OCI-M2 (cell line): ENCODE measurements around the gene HABP4.

Experiments
- DNase-seq: peaks from one replicate; lab custom pipeline; 2025; ENCODE audit not compliant: unreplicated experiment; lab: John Stamatoyannopoulos, UW

The HABP4 gene

GRCh38 chr9:96435345-96435744, 14.6 kb upstream of the HABP4 start:
- no peak for DNase-seq

GRCh38 chr9:96436063-96436455, 13.9 kb upstream of the HABP4 start:
- DNase-seq: no peak

- no peak for DNase-seq
Measured at GRCh38 chr9:96436456-96437126, 13.4 kb upstream of the HABP4 start.

GRCh38 chr9:96437454-96437853, 12.5 kb upstream of the HABP4 start:
- DNase-seq: no peak

- no peak for DNase-seq
Measured at GRCh38 chr9:96440671-96441199, 9.2 kb upstream of the HABP4 start.

GRCh38 chr9:96441798-96442445, 8.0 kb upstream of the HABP4 start:
- no peak for DNase-seq

- no peak for DNase-seq
Measured at GRCh38 chr9:96442491-96442890, 7.5 kb upstream of the HABP4 start.

- no peak for DNase-seq
Measured at GRCh38 chr9:96447406-96447805, 2.6 kb upstream of the HABP4 start.

- no peak for DNase-seq
Measured at GRCh38 chr9:96448546-96449170, 1.3 kb upstream of the HABP4 start.

GRCh38 chr9:96449523-96449844, 485 bp upstream of the HABP4 start:
- DNase-seq: peak; percentile 73

- no peak for DNase-seq
Measured at GRCh38 chr9:96450613-96451528, 902 bp downstream of the HABP4 start.

- no peak for DNase-seq
Measured at GRCh38 chr9:96453625-96454024, 3.7 kb downstream of the HABP4 start.

GRCh38 chr9:96457266-96457665, 7.3 kb downstream of the HABP4 start:
- no peak for DNase-seq

- DNase-seq: no peak
Measured at GRCh38 chr9:96458226-96458625, 8.3 kb downstream of the HABP4 start.

GRCh38 chr9:96459268-96460007, 9.5 kb downstream of the HABP4 start:
- DNase-seq: no peak

- DNase-seq: no peak
Measured at GRCh38 chr9:96460470-96460869, 10.5 kb downstream of the HABP4 start.

- no peak for DNase-seq
Measured at GRCh38 chr9:96460882-96461281, 10.9 kb downstream of the HABP4 start.

- no peak for DNase-seq
Measured at GRCh38 chr9:96461336-96461735, 11.4 kb downstream of the HABP4 start.

- no peak for DNase-seq
Measured at GRCh38 chr9:96462541-96462940, 12.6 kb downstream of the HABP4 start.

- DNase-seq: no peak
Measured at GRCh38 chr9:96464426-96464825, 14.5 kb downstream of the HABP4 start.

- DNase-seq: no peak
Measured at GRCh38 chr9:96467784-96468183, 17.8 kb downstream of the HABP4 start.
